Stimulated activated CD4-positive, alpha-beta T cell treated with anti-CD3 and anti-CD28 coated beads, Interleukin-15, amount 100 ng/mL, for 48 hours (primary cell): ENCODE measurements around the gene ROBO4.

Experiments
- DNase-seq, 2 donors: peaks; one replicate each; pipeline ENCODE4 v3.0.0-alpha.2; 2020; ENCODE audit warnings: low read depth in 2 of 2

ROBO4 gene

GRCh38 chr11:124918950-124919349, 21.3 kb upstream of the ROBO4 start, which contains the start of gene HEPN1:
TSS of gene HEPN1 (plus strand) at chr11:124919250.
- no peak for DNase-seq

GRCh38 chr11:124917115-124917637, 19.5 kb upstream of the ROBO4 start:
- no peak for DNase-seq

GRCh38 chr11:124916370-124916710, 18.7 kb upstream of the ROBO4 start:
- DNase-seq: no peak

- no peak for DNase-seq
Measured at GRCh38 chr11:124915541-124916369, 18.1 kb upstream of the ROBO4 start.

- DNase-seq: no peak
Measured at GRCh38 chr11:124902616-124903015, 5.0 kb upstream of the ROBO4 start.

GRCh38 chr11:124900464-124900863, 2.8 kb upstream of the ROBO4 start:
- DNase-seq: no peak

GRCh38 chr11:124899383-124900145, 1.9 kb upstream of the ROBO4 start:
- no peak for DNase-seq

GRCh38 chr11:124898711-124899110, 1.0 kb upstream of the ROBO4 start:
- no peak for DNase-seq

- DNase-seq: no peak
Measured at GRCh38 chr11:124898263-124898680, 607 bp upstream of the ROBO4 start.

GRCh38 chr11:124896821-124897391, 759 bp downstream of the ROBO4 start:
- DNase-seq: no peak

GRCh38 chr11:124896071-124896750, 1.5 kb downstream of the ROBO4 start:
- DNase-seq: no peak

- DNase-seq: no peak
Measured at GRCh38 chr11:124895471-124895971, 2.1 kb downstream of the ROBO4 start.

- no peak for DNase-seq
Measured at GRCh38 chr11:124894606-124895430, 2.8 kb downstream of the ROBO4 start.

- no peak for DNase-seq
Measured at GRCh38 chr11:124893781-124894401, 3.8 kb downstream of the ROBO4 start.

GRCh38 chr11:124892750-124893454, 4.8 kb downstream of the ROBO4 start:
- DNase-seq: no peak

GRCh38 chr11:124892146-124892545, 5.5 kb downstream of the ROBO4 start:
- no peak for DNase-seq

- no peak for DNase-seq
Measured at GRCh38 chr11:124891373-124891861, 6.2 kb downstream of the ROBO4 start.

- DNase-seq: no peak
Measured at GRCh38 chr11:124890683-124891372, 6.8 kb downstream of the ROBO4 start.

- no peak for DNase-seq
Measured at GRCh38 chr11:124890151-124890550, 7.5 kb downstream of the ROBO4 start.
